IMR-90 (cell line): Measurements from ENCODE around the gene TMTC1. TPM values are rescaled to one million over a fixed set of nuclear protein-coding genes. Genes with fewer than 3 reads are reported as not detected.

Experiments
- ATAC-seq: fragments of 200-7000 bp; cut with Tn5 transposase; 2 replicates; pipeline ENCODE4 v1.9.1; 2020; ENCODE audit warnings: low read depth, mild to moderate bottlenecking, moderate library complexity
- BruUV-seq: library from RNA; stranded (reverse); fragments of 400-500 nt; replicated peaks from 2 replicates; lab custom pipeline; 2021; lab: Mats Ljungman, UMichigan
- CTCF ChIA-PET: fragments of 300-600 bp; formaldehyde crosslinking; extraction: SDS; loops from one replicate; lab custom pipeline; 2021; ENCODE audit warnings: antibody characterized with exemption; lab: Yijun Ruan, JAX
- POLR2A ChIA-PET: fragments of 300-600 bp; sonication (Branson Sonifier 250); formaldehyde crosslinking; loops from one replicate; lab custom pipeline; 2022; ENCODE audit warnings: antibody characterized with exemption; ENCODE audit not compliant: unreplicated experiment; lab: Charles Lee
- DNase-seq: peaks from one replicate; pipeline ENCODE4 v3.0.0; 2013
- H2AFZ ChIP-seq: replicated peaks from 2 replicates; pipeline ENCODE3; 2013; ENCODE audit warnings: low read length, mild to moderate bottlenecking; ENCODE audit not compliant: poor library complexity
- H2AK5ac ChIP-seq: 2 replicates; pipeline ENCODE4 v1.6.1; 2013; ENCODE audit warnings: low read depth, low read length, inconsistent platforms
- H2AK9ac ChIP-seq: replicated peaks from 2 replicates; pipeline ENCODE3; 2013; ENCODE audit warnings: mild to moderate bottlenecking, low read depth, low read length, moderate library complexity; ENCODE audit not compliant: poor library complexity
- H2BK120ac ChIP-seq: 2 replicates; pipeline ENCODE4 v1.6.1; 2013; ENCODE audit warnings: low read depth, low read length, inconsistent platforms
- H2BK15ac ChIP-seq: 3 replicates; pipeline ENCODE4 v1.6.1; 2013; ENCODE audit warnings: low read depth, low read length, inconsistent platforms
- H2BK20ac ChIP-seq: 2 replicates; pipeline ENCODE4 v1.6.1; 2013; ENCODE audit warnings: low read depth, mild to moderate bottlenecking, inconsistent platforms, low read length, moderate library complexity
- H2BK5ac ChIP-seq: 2 replicates; pipeline ENCODE4 v1.6.1; 2013; ENCODE audit warnings: mild to moderate bottlenecking, low read depth, low read length, inconsistent platforms; ENCODE audit not compliant: poor library complexity, severe bottlenecking
- H3K14ac ChIP-seq: replicated peaks from 2 replicates; pipeline ENCODE4 v1.6.1; 2013; ENCODE audit warnings: low read depth, low read length, inconsistent platforms
- H3K18ac ChIP-seq: 2 replicates; pipeline ENCODE4 v1.6.1; 2013; ENCODE audit warnings: low read depth, low read length, control low read depth
- H3K23ac ChIP-seq: 2 replicates; pipeline ENCODE4 v1.6.1; 2013; ENCODE audit warnings: low read depth, low read length, inconsistent platforms
- H3K27ac ChIP-seq: 2 replicates; pipeline ENCODE4 v1.5.1; 2013; ENCODE audit warnings: mild to moderate bottlenecking, control low read depth, low read length; ENCODE audit not compliant: insufficient read depth
- H3K27me3 ChIP-seq: 2 replicates; pipeline ENCODE4 v1.6.1; 2013; ENCODE audit warnings: low read length; ENCODE audit not compliant: control insufficient read depth, insufficient read depth
- H3K36me3 ChIP-seq: 2 replicates; pipeline ENCODE4 v1.6.1; 2013; ENCODE audit warnings: low read length, mixed read lengths; ENCODE audit not compliant: control insufficient read depth, insufficient read depth
- H3K4ac ChIP-seq: 2 replicates; pipeline ENCODE4 v1.6.1; 2013; ENCODE audit warnings: low read depth, low read length, inconsistent platforms
- H3K4me1 ChIP-seq: 2 replicates; pipeline ENCODE4 v1.6.1; 2013; ENCODE audit warnings: low read length, mixed read lengths; ENCODE audit not compliant: control insufficient read depth, insufficient read depth
- H3K4me2 ChIP-seq: 2 replicates; pipeline ENCODE4 v1.6.1; 2013; ENCODE audit warnings: low read depth, mild to moderate bottlenecking, control low read depth, low read length, moderate library complexity
- H3K4me3 ChIP-seq: 2 replicates; pipeline ENCODE4 v1.5.1; 2013; ENCODE audit warnings: low read depth, mild to moderate bottlenecking, control low read depth, low read length, moderate library complexity; ENCODE audit not compliant: insufficient read depth
- H3K56ac ChIP-seq: 2 replicates; pipeline ENCODE4 v1.6.1; 2013; ENCODE audit warnings: low read length, inconsistent platforms; ENCODE audit not compliant: insufficient read depth; ENCODE audit errors: extremely low read depth
- H3K79me1 ChIP-seq, 2 experiments: 2 replicates each; pipeline ENCODE4 v1.6.1; 2013; ENCODE audit warnings: low read length in 2 of 2, inconsistent platforms in 1 of 2, low read depth in 1 of 2
- H3K9ac ChIP-seq: 2 replicates; pipeline ENCODE4 v1.6.1; 2013; ENCODE audit warnings: low read depth, low read length, control low read depth
- H3K9me1 ChIP-seq: 2 replicates; pipeline ENCODE4 v1.6.1; 2013; ENCODE audit warnings: low read length, inconsistent platforms; ENCODE audit not compliant: insufficient read depth
- H3K9me3 ChIP-seq: 2 replicates; pipeline ENCODE4 v1.6.1; 2013; ENCODE audit warnings: low read length; ENCODE audit not compliant: control insufficient read depth, insufficient read depth
- H4K20me1 ChIP-seq: 2 replicates; pipeline ENCODE4 v1.6.1; 2013; ENCODE audit warnings: low read length, inconsistent platforms; ENCODE audit not compliant: insufficient read depth
- H4K5ac ChIP-seq: 2 replicates; pipeline ENCODE4 v1.6.1; 2013; ENCODE audit warnings: mild to moderate bottlenecking, low read depth, low read length, control low read depth
- H4K8ac ChIP-seq, 2 experiments: 2 replicates each; pipeline ENCODE4 v1.6.1; 2013; ENCODE audit warnings: low read depth in 2 of 2, low read length in 2 of 2, control low read depth in 1 of 2, inconsistent platforms in 1 of 2
- H4K91ac ChIP-seq: 2 replicates; pipeline ENCODE4 v1.6.1; 2013; ENCODE audit warnings: low read depth, low read length, inconsistent platforms; ENCODE audit not compliant: insufficient read depth
- BHLHE40 ChIP-seq: fragments of 150-350 bp; IDR thresholded peaks from 2 replicates; pipeline ENCODE4 v1.6.1; 2016; ENCODE audit warnings: mild to moderate bottlenecking, low read depth, low read length
- CEBPB ChIP-seq: IDR thresholded peaks from 2 replicates; pipeline ENCODE4 v1.6.1; 2012; ENCODE audit warnings: low read depth, low read length, improper control_type of control experiment
- CHD1 ChIP-seq: IDR thresholded peaks from 2 replicates; pipeline ENCODE4 v1.6.1; 2012; ENCODE audit warnings: low read depth, low read length, improper control_type of control experiment
- FOS ChIP-seq: fragments of 150-350 bp; IDR thresholded peaks from 2 replicates; pipeline ENCODE4 v1.6.1; 2016; ENCODE audit warnings: low read depth, low read length
- MAFK ChIP-seq: IDR thresholded peaks from 2 replicates; pipeline ENCODE4 v1.6.1; 2012; ENCODE audit warnings: low read depth, low read length, improper control_type of control experiment
- MAZ ChIP-seq: IDR thresholded peaks from 2 replicates; pipeline ENCODE4 v1.6.1; 2012; ENCODE audit warnings: low read depth, mild to moderate bottlenecking, low read length, improper control_type of control experiment, moderate library complexity, borderline replicate concordance
- MXI1 ChIP-seq: IDR thresholded peaks from 2 replicates; pipeline ENCODE4 v1.6.1; 2012; ENCODE audit warnings: low read depth, mild to moderate bottlenecking, low read length, moderate library complexity, borderline replicate concordance
- NFE2L2 ChIP-seq: fragments of 150-350 bp; IDR thresholded peaks from 2 replicates; pipeline ENCODE4 v1.6.1; 2016; ENCODE audit warnings: low read depth, mild to moderate bottlenecking, low read length
- POLR2A ChIP-seq: IDR thresholded peaks from 2 replicates; pipeline ENCODE4 v1.6.1; 2012; ENCODE audit warnings: mild to moderate bottlenecking, low read depth, low read length
- RAD21 ChIP-seq: IDR thresholded peaks from 2 replicates; pipeline ENCODE4 v1.6.1; 2012; ENCODE audit warnings: low read length, improper control_type of control experiment
- RCOR1 ChIP-seq: IDR thresholded peaks from 2 replicates; pipeline ENCODE4 v1.6.1; 2012; ENCODE audit warnings: mild to moderate bottlenecking, low read length, improper control_type of control experiment; ENCODE audit not compliant: insufficient replicate concordance
- RFX5 ChIP-seq: IDR thresholded peaks from 2 replicates; pipeline ENCODE4 v1.8.0; 2012; ENCODE audit warnings: low read depth, mild to moderate bottlenecking, low read length, moderate library complexity
- SMC3 ChIP-seq: fragments of 150-350 bp; IDR thresholded peaks from 2 replicates; pipeline ENCODE4 v1.6.1; 2016; ENCODE audit warnings: low read depth, mild to moderate bottlenecking, antibody characterized with exemption, low read length, moderate library complexity
- WGBS, 2 experiments: methylation state at CpG; one replicate each; pipeline versions ENCODE4 v1.1.5 to v1.1.7; 2013; ENCODE audit warnings: missing lambda C conversion rate in 2 of 2; ENCODE audit not compliant: insufficient read length in 1 of 2; ENCODE audit errors: extremely low coverage in 2 of 2; 5-methylcytosine and 5-hydroxymethylcytosine counted together
- dilution Hi-C: fragments of 300-500 bp; cut with HindIII; formaldehyde crosslinking; loops from one replicate; pipeline ENCODE4 v1.14.3; 2018; ENCODE audit warnings: low sequenced_read_pairs; ENCODE audit not compliant: unreplicated experiment
- in situ Hi-C: fragments of 300-500 bp; cut with MboI; formaldehyde crosslinking; loops from 3 replicates; pipeline ENCODE4 v1.14.3; 2019; ENCODE audit warnings: low sequenced_read_pairs, inconsistent platforms, mixed read lengths
- intact Hi-C: fragments of 100-400 bp; cut with micrococcal nuclease; formaldehyde crosslinking; loops from 2 replicates; pipeline ENCODE4 v1.10.0; 2022
- polyA plus RNA-seq, 3 experiments: library from polyadenylated mRNA; depleted of rRNA; stranded (reverse); fragments of >200 nt; gene quantifications; 2 replicates each; pipeline ENCODE4 v1.2.3, GENCODE V29; 2012; ENCODE audit warnings: low replicate concordance in 1 of 3
- total RNA-seq: library from RNA; depleted of rRNA; stranded (reverse); fragments of >200 nt; gene quantifications from 2 replicates; pipeline ENCODE4 v1.2.3, GENCODE V29; 2012
- TF ChIP-seq, protein P1 (sequence below): fragments of 150-350 bp; IDR thresholded peaks from 2 replicates; pipeline ENCODE4 v1.6.1; 2016; ENCODE audit warnings: low read depth, mild to moderate bottlenecking, low read length, moderate library complexity, borderline replicate concordance
- TF ChIP-seq, protein P2 (sequence below): conservative IDR thresholded peaks from 2 replicates; pipeline ENCODE4 v1.5.1; 2012; ENCODE audit warnings: mild to moderate bottlenecking, low read depth, low read length, improper control_type of control experiment
- TF ChIP-seq, protein P3 (sequence below): fragments of 150-350 bp; IDR thresholded peaks from 2 replicates; pipeline ENCODE4 v1.6.1; 2017; ENCODE audit warnings: mild to moderate bottlenecking, antibody characterized with exemption, low read length, low read depth

Gene TMTC1
- total and polyA plus RNA-seq, 2 of the 4 experiments (the other 2 are of a cell fraction), result 12.5 to 36.4 TPM

DNA sequence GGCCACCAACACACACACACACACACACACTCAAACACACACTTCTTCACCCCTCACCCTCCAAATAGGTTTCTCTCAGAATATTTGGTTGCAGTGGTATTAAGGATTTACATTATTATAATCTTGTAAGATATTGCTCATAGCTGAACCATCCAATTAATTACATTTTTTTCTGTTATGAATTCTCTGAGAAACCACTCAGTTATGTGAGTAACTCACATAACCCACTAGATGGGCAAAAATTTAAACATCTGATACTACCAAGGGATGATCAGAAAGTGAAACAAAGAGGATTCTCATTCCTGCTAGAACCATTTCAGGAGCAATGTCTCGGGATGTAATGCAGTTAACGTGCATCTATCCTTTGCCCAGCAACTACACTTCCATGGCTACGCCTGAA, 31.6 kb downstream of the TMTC1 start:
- DNase-seq (peak; percentile 71), ATAC-seq (peak; percentile 73)
- dilution Hi-C loops, result no loop called here
- Histone ChIP-seq H3K4ac (peak overlapping the region; percentile 65), H2BK5ac (peak overlapping the region; percentile 88), H3K18ac (peak overlapping the region; percentile 59; the same call in 1 of the 2 replicates), H2BK20ac (peak overlapping the region; percentile 81), H3K36me3 (peaks cover 45% of the 10 kb centered on the region), H4K8ac (peak overlapping the region; percentile 49 to 87; a peak in 3 of 4 replicates), H2BK15ac (no peak overlapping the region), H2AK5ac (peak overlapping the region; percentile 16; the same call in 1 of the 2 replicates), H3K27me3 (no peaks in the 10 kb centered on the region), H3K9me3 (no peaks in the 10 kb centered on the region), H4K5ac (no peak overlapping the region; the same call in 1 of the 2 replicates), H3K4me3 (no peak overlapping the region), H3K27ac (peak overlapping the region; percentile 67; the same call in 1 of the 2 replicates), H3K56ac (no peak overlapping the region; the same call in 1 of the 2 replicates), H3K4me2 (peak overlapping the region; percentile 26; the same call in 1 of the 2 replicates), H4K91ac (no peak overlapping the region), H3K4me1 (peaks cover 13% of the 10 kb centered on the region), H3K9ac (no peak overlapping the region), H2AFZ (no peak overlapping the region), H2BK120ac (peak overlapping the region; percentile 71; the same call in 1 of the 2 replicates), H4K20me1 (no peaks in the 10 kb centered on the region), H3K14ac (peak overlapping the region; percentile 75; the same call in 1 of the 2 replicates), H3K23ac (peak overlapping the region; percentile 7; the same call in 1 of the 2 replicates), H3K9me1 (peaks cover 10% of the 10 kb centered on the region), H3K79me1 (peaks cover 4 to 11% of the 10 kb centered on the region in 2 experiments; a peak in 2 of 4 replicates), H2AK9ac (no peak overlapping the region)
- no peak for TF ChIP-seq CHD1
- TF ChIP-seq CEBPB, result no peak
- TF ChIP-seq RAD21, result no peak
- TF ChIP-seq MAFK, result no peak
- TF ChIP-seq SMC3, result no peak
- no peak for TF ChIP-seq RCOR1
- no peak for TF ChIP-seq MXI1
- no peak for TF ChIP-seq FOS
- TF ChIP-seq, protein P1, sequence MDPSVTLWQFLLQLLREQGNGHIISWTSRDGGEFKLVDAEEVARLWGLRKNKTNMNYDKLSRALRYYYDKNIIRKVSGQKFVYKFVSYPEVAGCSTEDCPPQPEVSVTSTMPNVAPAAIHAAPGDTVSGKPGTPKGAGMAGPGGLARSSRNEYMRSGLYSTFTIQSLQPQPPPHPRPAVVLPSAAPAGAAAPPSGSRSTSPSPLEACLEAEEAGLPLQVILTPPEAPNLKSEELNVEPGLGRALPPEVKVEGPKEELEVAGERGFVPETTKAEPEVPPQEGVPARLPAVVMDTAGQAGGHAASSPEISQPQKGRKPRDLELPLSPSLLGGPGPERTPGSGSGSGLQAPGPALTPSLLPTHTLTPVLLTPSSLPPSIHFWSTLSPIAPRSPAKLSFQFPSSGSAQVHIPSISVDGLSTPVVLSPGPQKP, result no peak
- no peak for TF ChIP-seq MAZ
- no peak for TF ChIP-seq RFX5
- no peak for TF ChIP-seq NFE2L2
- no peak for TF ChIP-seq BHLHE40
- TF ChIP-seq, protein P2, sequence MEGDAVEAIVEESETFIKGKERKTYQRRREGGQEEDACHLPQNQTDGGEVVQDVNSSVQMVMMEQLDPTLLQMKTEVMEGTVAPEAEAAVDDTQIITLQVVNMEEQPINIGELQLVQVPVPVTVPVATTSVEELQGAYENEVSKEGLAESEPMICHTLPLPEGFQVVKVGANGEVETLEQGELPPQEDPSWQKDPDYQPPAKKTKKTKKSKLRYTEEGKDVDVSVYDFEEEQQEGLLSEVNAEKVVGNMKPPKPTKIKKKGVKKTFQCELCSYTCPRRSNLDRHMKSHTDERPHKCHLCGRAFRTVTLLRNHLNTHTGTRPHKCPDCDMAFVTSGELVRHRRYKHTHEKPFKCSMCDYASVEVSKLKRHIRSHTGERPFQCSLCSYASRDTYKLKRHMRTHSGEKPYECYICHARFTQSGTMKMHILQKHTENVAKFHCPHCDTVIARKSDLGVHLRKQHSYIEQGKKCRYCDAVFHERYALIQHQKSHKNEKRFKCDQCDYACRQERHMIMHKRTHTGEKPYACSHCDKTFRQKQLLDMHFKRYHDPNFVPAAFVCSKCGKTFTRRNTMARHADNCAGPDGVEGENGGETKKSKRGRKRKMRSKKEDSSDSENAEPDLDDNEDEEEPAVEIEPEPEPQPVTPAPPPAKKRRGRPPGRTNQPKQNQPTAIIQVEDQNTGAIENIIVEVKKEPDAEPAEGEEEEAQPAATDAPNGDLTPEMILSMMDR, result no peak
- no peak for TF ChIP-seq POLR2A
- TF ChIP-seq, protein P3, sequence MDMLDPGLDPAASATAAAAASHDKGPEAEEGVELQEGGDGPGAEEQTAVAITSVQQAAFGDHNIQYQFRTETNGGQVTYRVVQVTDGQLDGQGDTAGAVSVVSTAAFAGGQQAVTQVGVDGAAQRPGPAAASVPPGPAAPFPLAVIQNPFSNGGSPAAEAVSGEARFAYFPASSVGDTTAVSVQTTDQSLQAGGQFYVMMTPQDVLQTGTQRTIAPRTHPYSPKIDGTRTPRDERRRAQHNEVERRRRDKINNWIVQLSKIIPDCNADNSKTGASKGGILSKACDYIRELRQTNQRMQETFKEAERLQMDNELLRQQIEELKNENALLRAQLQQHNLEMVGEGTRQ, result no peak
- intact Hi-C loops, result loop anchor here (2.0 kb wide), 1 partner anchor 17 kb away; no protein-coding TSS in a partner anchor
- in situ Hi-C loops, result no loop called here
- ChIA-PET POLR2A (no interaction called here), CTCF (interaction anchor here (0.6 to 0.9 kb wide), 2 partner anchors 13 to 939 kb away, joined by 3 read pairs; no protein-coding TSS in a partner anchor)
- WGBS, 2 experiments, result no CpG with 5 or more reads among the region's 3 CpGs
- BruUV-seq, result no TSS peak
